HEK293 (cell line): ENCODE results near the gene NCAPG.

Experiments used
- CTCF ChIA-PET: fragments of 350-600 bp; formaldehyde crosslinking; extraction: SDS; loops from one replicate; lab custom pipeline; 2021; ENCODE audit warnings: antibody characterized with exemption; lab: Yijun Ruan, JAX
- POLR2A ChIA-PET: fragments of 300-600 bp; formaldehyde crosslinking; extraction: SDS; loops from one replicate; lab custom pipeline; 2020; ENCODE audit warnings: antibody characterized with exemption, inconsistent platforms; lab: Yijun Ruan, JAX
- H3K27ac ChIP-seq: fragments of 200-500 bp; sonication (Bioruptor generic); 2 replicates; pipeline ENCODE4 v1.5.1; 2014; ENCODE audit warnings: low read depth, low read length, control low read depth, inconsistent platforms; ENCODE audit errors: extremely low read depth
- H3K36me3 ChIP-seq, 2 experiments: fragments of 200-500 bp in 1 of 2; sonication (Bioruptor generic) in 1 of 2; 1 replicate in 1 of 2; 2 replicates in 1 of 2; pipeline ENCODE4 v1.5.1; 2014 to 2017; ENCODE audit warnings: inconsistent platforms in 2 of 2, low read length in 2 of 2; ENCODE audit not compliant: control insufficient read depth in 2 of 2, insufficient read depth in 1 of 2
- H3K4me1 ChIP-seq: fragments of 200-500 bp; sonication (Bioruptor generic); 2 replicates; pipeline ENCODE4 v1.5.1; 2014; ENCODE audit warnings: mild to moderate bottlenecking, low read length, inconsistent platforms; ENCODE audit not compliant: control insufficient read depth, insufficient read depth
- H3K4me3 ChIP-seq: 2 replicates; pipeline ENCODE4 v1.5.1; 2011; ENCODE audit warnings: low read depth, mild to moderate bottlenecking, control low read depth, low read length, moderate library complexity
- H3K9me3 ChIP-seq: fragments of 200-500 bp; sonication (Bioruptor generic); 2 replicates; pipeline ENCODE4 v1.5.1; 2014; ENCODE audit warnings: low read depth, low read length, inconsistent platforms; ENCODE audit not compliant: control insufficient read depth, insufficient read depth
- PRDM1 ChIP-seq: fragments of 450-650 bp; formaldehyde crosslinking; IDR thresholded peaks from 2 replicates; pipeline ENCODE4; 2016; ENCODE audit warnings: missing biosample characterization, missing genetic modification characterization
- YY1 ChIP-seq: fragments of 450-650 bp; formaldehyde crosslinking; IDR thresholded peaks from 2 replicates; pipeline ENCODE4 v1.5.1; 2018; ENCODE audit warnings: missing biosample characterization, missing genetic modification characterization
- ZBTB21 ChIP-seq: fragments of 450-650 bp; formaldehyde crosslinking; IDR thresholded peaks from 2 replicates; pipeline ENCODE4 v1.5.1; 2017; ENCODE audit warnings: missing biosample characterization, missing genetic modification characterization
- ZNF175 ChIP-seq: fragments of 450-650 bp; formaldehyde crosslinking; IDR thresholded peaks from 2 replicates; pipeline ENCODE4 v1.5.1; 2016; ENCODE audit warnings: missing biosample characterization, missing genetic modification characterization
- ZNF23 ChIP-seq: fragments of 450-650 bp; formaldehyde crosslinking; IDR thresholded peaks from 2 replicates; pipeline ENCODE4 v1.5.1; 2016; ENCODE audit warnings: missing biosample characterization, missing genetic modification characterization, borderline replicate concordance
- ZNF521 ChIP-seq: fragments of 450-650 bp; formaldehyde crosslinking; IDR thresholded peaks from 2 replicates; pipeline ENCODE4 v1.5.1; 2017; ENCODE audit warnings: missing biosample characterization, mild to moderate bottlenecking, missing genetic modification characterization
- ZNF549 ChIP-seq: fragments of 450-650 bp; IDR thresholded peaks from 2 replicates; pipeline ENCODE4 v1.5.1; 2018; ENCODE audit warnings: missing biosample characterization, missing genetic modification characterization, mild to moderate bottlenecking, inconsistent platforms, moderate library complexity
- ZNF629 ChIP-seq: fragments of 450-650 bp; formaldehyde crosslinking; IDR thresholded peaks from 2 replicates; pipeline ENCODE4 v1.5.1; 2017; ENCODE audit warnings: missing biosample characterization, missing genetic modification characterization
- ZNF654 ChIP-seq: fragments of 450-650 bp; formaldehyde crosslinking; IDR thresholded peaks from 2 replicates; pipeline ENCODE4 v1.5.1; 2016; ENCODE audit warnings: low read depth, missing biosample characterization, missing genetic modification characterization
- ZNF670 ChIP-seq: fragments of 450-650 bp; formaldehyde crosslinking; IDR thresholded peaks from 2 replicates; pipeline ENCODE4 v1.5.1; 2016; ENCODE audit warnings: missing biosample characterization, missing genetic modification characterization, low read depth
- ZNF677 ChIP-seq: fragments of 450-650 bp; IDR thresholded peaks from 2 replicates; pipeline ENCODE4 v1.5.0; 2018; ENCODE audit warnings: missing biosample characterization, mild to moderate bottlenecking, missing genetic modification characterization, moderate library complexity
- TF ChIP-seq, protein P1 (sequence below): fragments of 450-650 bp; formaldehyde crosslinking; IDR thresholded peaks from 2 replicates; pipeline ENCODE4 v1.5.1; 2016; ENCODE audit warnings: missing biosample characterization, missing genetic modification characterization
- TF ChIP-seq, protein P2 (sequence below): fragments of 450-650 bp; IDR thresholded peaks from 2 replicates; pipeline ENCODE4 v1.5.1; 2018; ENCODE audit warnings: missing biosample characterization, mild to moderate bottlenecking, missing genetic modification characterization
- TF ChIP-seq, protein P3 (sequence below): fragments of 450-650 bp; formaldehyde crosslinking; conservative IDR thresholded peaks from 2 replicates; pipeline ENCODE4 v1.5.1; 2016; ENCODE audit warnings: low read depth, missing biosample characterization, missing genetic modification characterization
- TF ChIP-seq, protein P4 (sequence below): fragments of 450-650 bp; formaldehyde crosslinking; IDR thresholded peaks from 2 replicates; pipeline ENCODE4 v1.5.1; 2016; ENCODE audit warnings: missing biosample characterization, missing genetic modification characterization

NCAPG gene

DNA sequence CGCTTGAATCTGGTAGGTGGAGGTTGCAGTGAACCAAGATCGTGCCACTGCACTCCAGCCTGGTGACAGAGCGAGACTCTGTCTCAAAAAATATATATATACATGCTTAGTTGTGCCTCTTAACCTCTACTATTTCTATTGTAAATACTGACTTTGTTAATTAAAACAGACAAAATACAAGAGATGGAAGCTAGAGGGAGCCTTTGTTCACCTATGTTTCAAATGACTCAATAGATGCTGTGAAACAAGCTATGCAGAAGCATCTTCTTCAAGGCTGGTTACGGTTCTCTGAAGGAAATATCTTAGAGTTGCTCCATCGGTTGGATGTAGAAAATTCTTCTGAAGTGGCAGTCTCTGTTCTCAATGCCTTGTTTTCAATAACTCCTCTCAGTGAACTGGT lies 6.2 kb downstream of the NCAPG start:
- CTCF ChIA-PET = interaction anchor here (0.6 to 1.5 kb wide), 11 partner anchors 10 to 750 kb away, joined by 3 to 6 read pairs (median 3); no protein-coding TSS in a partner anchor
- H3K36me3 ChIP-seq = peaks cover 19 to 72% of the 10 kb centered on the region in 2 experiments
- POLR2A ChIA-PET = no interaction called here

DNA sequence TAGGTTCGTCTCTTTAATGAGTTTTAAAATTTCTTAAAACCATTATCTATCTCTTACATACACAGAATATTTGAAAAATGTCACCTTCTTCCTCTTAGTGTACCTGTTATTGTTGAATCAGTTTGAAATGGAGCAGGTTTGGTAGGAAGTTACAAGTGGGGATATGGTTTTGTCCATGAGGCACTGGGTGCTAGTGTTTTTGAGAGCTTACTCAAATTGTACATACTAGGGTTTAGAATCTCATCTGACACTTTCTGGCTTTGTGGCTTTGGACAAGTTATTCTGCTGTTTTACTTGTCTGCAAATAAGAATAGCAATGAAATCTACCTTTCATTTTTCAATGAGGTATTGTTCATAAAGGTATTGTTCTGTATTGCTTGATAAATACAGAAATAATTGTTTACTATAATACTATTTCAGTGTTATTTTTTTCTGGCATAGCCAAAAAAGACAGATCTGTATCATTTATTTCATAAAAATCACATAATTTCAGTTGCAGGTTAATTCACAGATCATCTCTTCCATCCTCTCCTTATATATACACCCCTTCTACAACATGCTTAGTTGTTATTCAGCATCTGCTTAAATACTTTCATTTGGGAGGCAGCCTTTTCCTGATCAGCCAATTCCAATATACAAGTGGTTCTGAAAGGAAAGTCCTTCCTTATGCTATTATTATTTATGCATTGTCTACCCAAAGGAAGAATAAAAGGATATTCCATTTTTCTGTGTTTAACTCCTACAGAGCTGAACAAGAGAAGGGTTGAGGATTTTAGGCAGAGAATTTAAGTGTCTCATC lies 13.3 kb downstream of the NCAPG start:
- Histone ChIP-seq H3K4me1 (no peaks in the 10 kb centered on the region), H3K4me3 (no peak overlapping the region), H3K9me3 (no peaks in the 10 kb centered on the region), H3K27ac (no peak overlapping the region), H3K36me3 (peaks cover 43 to 82% of the 10 kb centered on the region in 2 experiments)
- TF ChIP-seq ZNF670 (no peak), YY1 (tag by site-specific recombination) (no peak), ZNF677 (no peak), ZNF629 (tag by site-specific recombination) (no peak), ZNF23 (tag by site-specific recombination) (no peak), ZNF549 (tag by site-specific recombination) (no peak), ZNF521 (tag by site-specific recombination) (no peak), PRDM1 (no peak), ZNF175 (tag by site-specific recombination) (no peak)
- TF ChIP-seq, protein P1, sequence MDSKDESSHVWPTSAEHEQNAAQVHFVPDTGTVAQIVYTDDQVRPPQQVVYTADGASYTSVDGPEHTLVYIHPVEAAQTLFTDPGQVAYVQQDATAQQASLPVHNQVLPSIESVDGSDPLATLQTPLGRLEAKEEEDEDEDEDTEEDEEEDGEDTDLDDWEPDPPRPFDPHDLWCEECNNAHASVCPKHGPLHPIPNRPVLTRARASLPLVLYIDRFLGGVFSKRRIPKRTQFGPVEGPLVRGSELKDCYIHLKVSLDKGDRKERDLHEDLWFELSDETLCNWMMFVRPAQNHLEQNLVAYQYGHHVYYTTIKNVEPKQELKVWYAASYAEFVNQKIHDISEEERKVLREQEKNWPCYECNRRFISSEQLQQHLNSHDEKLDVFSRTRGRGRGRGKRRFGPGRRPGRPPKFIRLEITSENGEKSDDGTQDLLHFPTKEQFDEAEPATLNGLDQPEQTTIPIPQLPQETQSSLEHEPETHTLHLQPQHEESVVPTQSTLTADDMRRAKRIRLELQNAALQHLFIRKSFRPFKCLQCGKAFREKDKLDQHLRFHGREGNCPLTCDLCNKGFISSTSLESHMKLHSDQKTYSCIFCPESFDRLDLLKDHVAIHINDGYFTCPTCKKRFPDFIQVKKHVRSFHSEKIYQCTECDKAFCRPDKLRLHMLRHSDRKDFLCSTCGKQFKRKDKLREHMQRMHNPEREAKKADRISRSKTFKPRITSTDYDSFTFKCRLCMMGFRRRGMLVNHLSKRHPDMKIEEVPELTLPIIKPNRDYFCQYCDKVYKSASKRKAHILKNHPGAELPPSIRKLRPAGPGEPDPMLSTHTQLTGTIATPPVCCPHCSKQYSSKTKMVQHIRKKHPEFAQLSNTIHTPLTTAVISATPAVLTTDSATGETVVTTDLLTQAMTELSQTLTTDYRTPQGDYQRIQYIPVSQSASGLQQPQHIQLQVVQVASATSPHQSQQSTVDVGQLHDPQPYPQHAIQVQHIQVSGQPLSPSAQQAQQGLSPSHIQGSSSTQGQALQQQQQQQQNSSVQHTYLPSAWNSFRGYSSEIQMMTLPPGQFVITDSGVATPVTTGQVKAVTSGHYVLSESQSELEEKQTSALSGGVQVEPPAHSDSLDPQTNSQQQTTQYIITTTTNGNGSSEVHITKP (tag by site-specific recombination) = no peak
- TF ChIP-seq, protein P2, sequence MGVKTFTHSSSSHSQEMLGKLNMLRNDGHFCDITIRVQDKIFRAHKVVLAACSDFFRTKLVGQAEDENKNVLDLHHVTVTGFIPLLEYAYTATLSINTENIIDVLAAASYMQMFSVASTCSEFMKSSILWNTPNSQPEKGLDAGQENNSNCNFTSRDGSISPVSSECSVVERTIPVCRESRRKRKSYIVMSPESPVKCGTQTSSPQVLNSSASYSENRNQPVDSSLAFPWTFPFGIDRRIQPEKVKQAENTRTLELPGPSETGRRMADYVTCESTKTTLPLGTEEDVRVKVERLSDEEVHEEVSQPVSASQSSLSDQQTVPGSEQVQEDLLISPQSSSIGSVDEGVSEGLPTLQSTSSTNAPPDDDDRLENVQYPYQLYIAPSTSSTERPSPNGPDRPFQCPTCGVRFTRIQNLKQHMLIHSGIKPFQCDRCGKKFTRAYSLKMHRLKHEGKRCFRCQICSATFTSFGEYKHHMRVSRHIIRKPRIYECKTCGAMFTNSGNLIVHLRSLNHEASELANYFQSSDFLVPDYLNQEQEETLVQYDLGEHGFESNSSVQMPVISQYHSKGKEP (tag by site-specific recombination) = no peak
- TF ChIP-seq, protein P3, sequence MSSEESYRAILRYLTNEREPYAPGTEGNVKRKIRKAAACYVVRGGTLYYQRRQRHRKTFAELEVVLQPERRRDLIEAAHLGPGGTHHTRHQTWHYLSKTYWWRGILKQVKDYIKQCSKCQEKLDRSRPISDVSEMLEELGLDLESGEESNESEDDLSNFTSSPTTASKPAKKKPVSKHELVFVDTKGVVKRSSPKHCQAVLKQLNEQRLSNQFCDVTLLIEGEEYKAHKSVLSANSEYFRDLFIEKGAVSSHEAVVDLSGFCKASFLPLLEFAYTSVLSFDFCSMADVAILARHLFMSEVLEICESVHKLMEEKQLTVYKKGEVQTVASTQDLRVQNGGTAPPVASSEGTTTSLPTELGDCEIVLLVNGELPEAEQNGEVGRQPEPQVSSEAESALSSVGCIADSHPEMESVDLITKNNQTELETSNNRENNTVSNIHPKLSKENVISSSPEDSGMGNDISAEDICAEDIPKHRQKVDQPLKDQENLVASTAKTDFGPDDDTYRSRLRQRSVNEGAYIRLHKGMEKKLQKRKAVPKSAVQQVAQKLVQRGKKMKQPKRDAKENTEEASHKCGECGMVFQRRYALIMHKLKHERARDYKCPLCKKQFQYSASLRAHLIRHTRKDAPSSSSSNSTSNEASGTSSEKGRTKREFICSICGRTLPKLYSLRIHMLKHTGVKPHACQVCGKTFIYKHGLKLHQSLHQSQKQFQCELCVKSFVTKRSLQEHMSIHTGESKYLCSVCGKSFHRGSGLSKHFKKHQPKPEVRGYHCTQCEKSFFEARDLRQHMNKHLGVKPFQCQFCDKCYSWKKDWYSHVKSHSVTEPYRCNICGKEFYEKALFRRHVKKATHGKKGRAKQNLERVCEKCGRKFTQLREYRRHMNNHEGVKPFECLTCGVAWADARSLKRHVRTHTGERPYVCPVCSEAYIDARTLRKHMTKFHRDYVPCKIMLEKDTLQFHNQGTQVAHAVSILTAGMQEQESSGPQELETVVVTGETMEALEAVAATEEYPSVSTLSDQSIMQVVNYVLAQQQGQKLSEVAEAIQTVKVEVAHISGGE (tag by site-specific recombination) = no peak
- TF ChIP-seq, protein P4, sequence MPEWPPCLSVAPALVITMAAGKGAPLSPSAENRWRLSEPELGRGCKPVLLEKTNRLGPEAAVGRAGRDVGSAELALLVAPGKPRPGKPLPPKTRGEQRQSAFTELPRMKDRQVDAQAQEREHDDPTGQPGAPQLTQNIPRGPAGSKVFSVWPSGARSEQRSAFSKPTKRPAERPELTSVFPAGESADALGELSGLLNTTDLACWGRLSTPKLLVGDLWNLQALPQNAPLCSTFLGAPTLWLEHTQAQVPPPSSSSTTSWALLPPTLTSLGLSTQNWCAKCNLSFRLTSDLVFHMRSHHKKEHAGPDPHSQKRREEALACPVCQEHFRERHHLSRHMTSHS (tag by site-specific recombination) = no peak
- ChIA-PET CTCF (no interaction called here), POLR2A (no interaction called here)

More for the DNA sequence above, 6.2 kb downstream of the NCAPG start:
- TF ChIP-seq ZNF654 (tag by site-specific recombination) = peak; percentile 17; the same call in 1 of the 2 replicates
- no peak for TF ChIP-seq ZBTB21
- no peaks in the 10 kb centered on the region for H3K4me1 ChIP-seq
- no peak overlapping the region for H3K27ac ChIP-seq
- no peak overlapping the region for H3K4me3 ChIP-seq
- H3K9me3 ChIP-seq = no peaks in the 10 kb centered on the region
